LNCaP clone FGC (cell line): ENCODE data around the gene CREB5.

ENCODE experiments used
- DNase-seq: peaks from one replicate; pipeline ENCODE4 v3.0.0-alpha.2; 2011; ENCODE audit warnings: low read depth
- H3K4me3 ChIP-seq: 2 replicates; pipeline ENCODE4 v1.5.1; 2011; ENCODE audit warnings: mild to moderate bottlenecking, low read depth, low read length, control low read depth
- TF ChIP-seq, protein P1 (sequence below): IDR thresholded peaks from 2 replicates; pipeline ENCODE4 v1.5.1; 2012; ENCODE audit warnings: mild to moderate bottlenecking; ENCODE audit not compliant: control insufficient read depth, insufficient read depth; ENCODE audit errors: extremely low read depth

The CREB5 gene

DNA sequence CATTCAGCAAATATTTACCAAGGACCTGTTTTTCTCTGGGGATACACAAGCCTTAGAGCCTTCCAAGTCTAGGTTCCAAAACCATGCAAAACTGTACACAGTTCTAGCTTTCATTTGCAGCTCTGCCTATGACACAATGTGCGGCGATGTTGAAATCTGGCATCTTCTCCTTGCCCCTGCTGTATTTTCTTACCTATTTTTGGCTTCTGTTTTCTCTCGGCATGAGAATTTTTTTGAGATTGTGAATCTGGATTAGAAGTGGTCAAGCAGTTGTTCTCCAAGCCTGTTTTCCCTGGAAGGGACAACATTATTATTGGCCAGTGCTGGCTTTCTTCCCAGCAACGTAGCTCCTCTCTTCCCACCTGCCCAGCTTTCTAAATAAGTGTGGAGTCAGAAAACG is 176.3 kb downstream of the CREB5 start:
- H3K4me3 ChIP-seq, result no peak overlapping the region
- TF ChIP-seq, protein P1, sequence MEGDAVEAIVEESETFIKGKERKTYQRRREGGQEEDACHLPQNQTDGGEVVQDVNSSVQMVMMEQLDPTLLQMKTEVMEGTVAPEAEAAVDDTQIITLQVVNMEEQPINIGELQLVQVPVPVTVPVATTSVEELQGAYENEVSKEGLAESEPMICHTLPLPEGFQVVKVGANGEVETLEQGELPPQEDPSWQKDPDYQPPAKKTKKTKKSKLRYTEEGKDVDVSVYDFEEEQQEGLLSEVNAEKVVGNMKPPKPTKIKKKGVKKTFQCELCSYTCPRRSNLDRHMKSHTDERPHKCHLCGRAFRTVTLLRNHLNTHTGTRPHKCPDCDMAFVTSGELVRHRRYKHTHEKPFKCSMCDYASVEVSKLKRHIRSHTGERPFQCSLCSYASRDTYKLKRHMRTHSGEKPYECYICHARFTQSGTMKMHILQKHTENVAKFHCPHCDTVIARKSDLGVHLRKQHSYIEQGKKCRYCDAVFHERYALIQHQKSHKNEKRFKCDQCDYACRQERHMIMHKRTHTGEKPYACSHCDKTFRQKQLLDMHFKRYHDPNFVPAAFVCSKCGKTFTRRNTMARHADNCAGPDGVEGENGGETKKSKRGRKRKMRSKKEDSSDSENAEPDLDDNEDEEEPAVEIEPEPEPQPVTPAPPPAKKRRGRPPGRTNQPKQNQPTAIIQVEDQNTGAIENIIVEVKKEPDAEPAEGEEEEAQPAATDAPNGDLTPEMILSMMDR, result no peak
- peak; percentile 8 for DNase-seq

DNA sequence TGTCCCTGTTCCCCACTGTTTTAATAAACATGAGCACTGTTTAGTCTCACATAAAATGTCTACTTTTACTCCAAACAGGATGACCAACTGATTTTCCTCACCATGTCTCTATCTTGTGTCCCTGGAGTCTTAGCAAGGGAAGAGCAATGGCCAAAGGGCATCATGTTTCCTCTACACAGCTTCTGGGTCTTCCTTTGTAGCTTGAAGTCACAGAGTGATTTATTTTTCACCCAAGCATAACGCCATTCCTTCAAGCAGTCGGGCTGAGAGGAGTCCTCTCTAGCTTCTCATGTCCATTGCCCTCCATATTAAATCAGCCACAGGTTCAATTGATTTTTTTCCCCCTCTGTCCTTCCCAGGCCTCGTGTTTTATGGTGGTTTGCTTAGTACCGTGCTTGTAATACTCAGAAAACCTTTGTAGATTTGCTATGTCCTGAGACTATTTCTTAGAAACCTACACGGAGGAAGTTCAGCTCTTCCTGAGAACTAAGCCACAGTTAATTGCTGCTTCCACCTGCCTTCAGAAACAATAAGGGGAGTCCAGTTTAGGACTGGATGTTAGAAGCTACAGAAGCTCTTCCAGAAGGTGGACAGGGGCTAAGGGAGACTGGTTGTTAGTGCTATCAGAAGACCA is 178.8 kb downstream of the CREB5 start:
- DNase-seq, result no peak
- TF ChIP-seq, protein P1, result no peak
- no peak overlapping the region for H3K4me3 ChIP-seq

DNA sequence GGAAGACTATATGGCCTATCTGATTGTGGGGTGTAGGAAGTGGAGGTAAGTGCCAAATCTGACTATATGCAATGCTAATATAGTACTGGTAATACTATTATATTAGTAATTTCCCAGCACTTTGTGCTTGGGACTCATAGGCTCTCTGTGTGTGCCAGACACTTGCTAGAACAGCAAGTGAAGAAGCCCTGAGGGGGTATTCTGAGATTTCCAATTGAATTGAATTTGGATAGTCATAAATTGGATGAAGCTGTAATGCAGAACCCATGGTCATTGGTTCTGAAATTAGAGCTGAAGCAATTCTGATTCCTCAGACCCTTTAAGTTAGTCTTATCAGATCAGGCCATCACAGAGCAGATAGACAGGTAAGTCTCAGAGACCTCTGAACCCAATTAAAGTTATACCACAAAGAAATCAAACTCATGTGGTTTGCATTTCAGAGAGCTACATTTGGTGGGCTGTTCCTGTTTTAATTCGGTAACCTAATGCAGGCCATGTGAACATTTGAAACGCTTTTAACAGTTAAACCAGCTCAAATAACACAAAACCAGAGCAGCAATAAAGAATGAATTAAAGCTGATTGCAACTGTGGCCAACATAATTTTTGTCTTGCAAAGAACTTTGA is 179.5 kb downstream of the CREB5 start:
- H3K4me3 ChIP-seq, result no peak overlapping the region
- TF ChIP-seq, protein P1, result no peak

DNA sequence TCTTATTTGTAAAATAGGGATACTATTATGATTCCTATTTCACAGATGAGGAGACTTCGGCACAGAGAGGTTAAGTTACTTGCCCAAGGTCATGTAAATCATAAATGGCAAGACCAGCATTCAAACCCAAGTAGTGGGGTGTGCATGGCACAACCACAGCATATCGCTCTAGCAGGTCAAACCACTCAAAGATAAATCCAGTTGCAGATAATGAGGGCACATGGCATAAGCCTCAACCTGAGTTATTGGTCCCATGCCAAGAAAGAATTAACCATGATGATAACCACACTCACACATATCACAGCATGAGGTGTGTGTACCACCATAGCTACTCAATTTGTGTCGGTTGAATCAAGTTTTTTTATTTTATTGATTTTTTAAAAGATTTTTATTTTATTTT is 180.5 kb downstream of the CREB5 start:
- H3K4me3 ChIP-seq, result no peak overlapping the region
- TF ChIP-seq, protein P1, result no peak
- DNase-seq, result no peak

More for the DNA sequence above, 179.5 kb downstream of the CREB5 start:
- DNase-seq, result no peak

DNA sequence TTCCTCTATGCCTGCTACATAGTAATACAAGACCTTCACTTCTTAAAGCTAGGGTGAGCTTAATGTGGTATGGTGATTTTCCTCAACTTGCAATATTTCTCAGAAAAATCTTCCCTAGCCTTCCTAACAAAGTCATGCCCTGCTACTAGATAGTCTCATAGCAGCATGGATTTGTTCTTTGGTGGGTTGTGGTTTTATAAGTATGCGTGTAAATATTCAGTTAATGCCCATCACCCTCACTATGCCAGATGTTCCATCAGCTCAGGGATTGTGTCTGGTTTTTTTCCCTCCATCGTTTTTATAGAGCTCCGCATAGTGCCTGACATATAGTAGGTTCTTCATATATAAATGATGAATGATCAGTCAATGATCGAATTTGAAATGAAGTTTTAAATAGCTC is 182.8 kb downstream of the CREB5 start:
- TF ChIP-seq, protein P1, result no peak
- H3K4me3 ChIP-seq, result no peak overlapping the region
- no peak for DNase-seq

DNA sequence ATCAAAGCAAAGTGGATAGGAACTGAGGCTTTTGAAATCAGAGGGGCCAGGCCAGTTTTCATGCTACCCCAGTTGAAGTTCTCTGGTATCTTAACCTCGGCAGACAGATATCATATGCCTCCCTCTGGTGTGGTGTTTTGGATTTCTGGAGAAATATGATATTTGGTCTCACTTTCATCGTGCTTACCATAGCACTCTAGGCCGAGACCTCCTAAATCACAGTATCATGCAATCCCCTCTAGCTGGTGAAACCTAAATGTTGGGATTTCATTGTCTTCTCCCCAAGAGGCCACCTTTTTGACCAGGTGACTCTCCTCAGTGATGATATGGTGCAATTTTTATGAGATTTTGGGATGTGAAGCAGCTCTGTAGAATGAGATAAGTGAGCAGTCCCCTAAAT is 183.5 kb downstream of the CREB5 start:
- TF ChIP-seq, protein P1, result no peak
- H3K4me3 ChIP-seq, result no peak overlapping the region
- no peak for DNase-seq

DNA sequence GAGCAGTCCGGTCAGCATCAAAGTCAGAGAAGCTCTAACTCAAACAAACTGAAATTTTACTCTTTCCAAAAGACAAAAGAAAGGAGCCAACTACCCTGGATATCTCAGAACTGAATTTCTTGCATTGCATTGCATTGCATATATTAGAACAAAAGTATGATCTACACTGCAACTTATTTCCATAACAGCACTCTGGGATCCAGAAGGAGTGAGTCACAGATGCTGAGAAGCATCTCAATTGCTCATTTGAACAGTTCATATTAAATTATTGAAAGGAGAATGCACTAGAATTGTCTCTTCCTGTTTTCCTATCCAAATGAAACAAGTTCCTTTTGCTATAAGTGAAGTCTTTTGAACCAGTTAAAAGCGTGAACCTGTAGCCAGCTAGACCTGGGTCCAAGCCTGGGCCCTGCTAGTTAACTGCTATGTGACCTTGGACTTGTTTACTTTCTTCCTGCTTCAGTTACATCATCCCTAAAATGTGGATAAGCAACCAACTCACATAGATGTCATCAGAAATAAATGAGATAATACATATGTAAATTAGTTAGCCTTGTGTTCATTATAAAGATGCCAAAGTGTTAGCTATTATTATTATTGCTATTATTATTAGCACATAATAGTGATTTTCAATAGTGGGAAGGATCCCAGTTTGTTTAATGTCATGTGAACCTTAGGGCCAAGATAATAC is 184.1 kb downstream of the CREB5 start:
- TF ChIP-seq, protein P1, result no peak
- H3K4me3 ChIP-seq, result no peak overlapping the region
- DNase-seq, result no peak
